ENCODE measurements around the gene RERE. TPM values are rescaled to one million over a fixed set of nuclear protein-coding genes. Genes with fewer than 3 reads are reported as not detected.

Gene RERE
- total RNA-seq, 2 experiments from 2014 or later = 45.8 to 57.1 TPM

GRCh38 chr1:8460784-8461183, 356.7 kb downstream of the RERE start:
- ChIA-PET CTCF (interaction anchor here (0.9 to 1.6 kb wide), 6 partner anchors 8 to 388 kb away, joined by 3 to 5 read pairs (median 4); no protein-coding TSS in a partner anchor), POLR2A (interaction anchor here (0.5 to 1.0 kb wide), 3 partner anchors 10 to 64 kb away, joined by 3 read pairs; no protein-coding TSS in a partner anchor)
- no peaks in the 10 kb centered on the region for H3K27me3 Mint-ChIP-seq
- no peak for DNase-seq
- H3K36me3 Mint-ChIP-seq (ENCODE audit: low read depth) = peaks cover 7% of the 10 kb centered on the region
- no peak overlapping the region for H3K4me3 Mint-ChIP-seq
- ATAC-seq = no peak
- H3K4me1 Mint-ChIP-seq (ENCODE audit: low read depth) = peaks cover 43% of the 10 kb centered on the region
- intact Hi-C loops (cut with micrococcal nuclease) = no loop called here
- TF ChIP-seq CTCF (IDR thresholded peaks at IDR 0.05) = no peak
- no peak overlapping the region for H3K27ac Mint-ChIP-seq
- no peaks in the 10 kb centered on the region for H3K9me3 Mint-ChIP-seq

- no peaks in the 10 kb centered on the region for H3K9me3 Mint-ChIP-seq
- H3K27ac Mint-ChIP-seq = no peak overlapping the region
- ATAC-seq (no peak), DNase-seq (no peak)
- ChIA-PET POLR2A (no interaction called here), CTCF (interaction anchor here (0.9 to 1.6 kb wide), 7 partner anchors 9 to 389 kb away, joined by 3 to 5 read pairs (median 3); no protein-coding TSS in a partner anchor)
- intact Hi-C loops (cut with micrococcal nuclease) = no loop called here
- H3K4me3 Mint-ChIP-seq = no peak overlapping the region
- TF ChIP-seq CTCF (IDR thresholded peaks at IDR 0.05) = no peak
- H3K4me1 Mint-ChIP-seq (ENCODE audit: low read depth) = peaks cover 45% of the 10 kb centered on the region
- H3K36me3 Mint-ChIP-seq (ENCODE audit: low read depth) = peaks cover 7% of the 10 kb centered on the region
- no peaks in the 10 kb centered on the region for H3K27me3 Mint-ChIP-seq
Measured at GRCh38 chr1:8460132-8460544, 357.3 kb downstream of the RERE start.

- Mint-ChIP-seq H3K9me3 (no peaks in the 10 kb centered on the region), H3K27ac (no peak overlapping the region)
- CTCF ChIA-PET = no interaction called here
Measured at GRCh38 chr1:8458607-8459006, 358.8 kb downstream of the RERE start.

GRCh38 chr1:8457760-8458381, 359.6 kb downstream of the RERE start:
- peaks cover 7% of the 10 kb centered on the region for H3K36me3 Mint-ChIP-seq (ENCODE audit: low read depth)
- DNase-seq (no peak), ATAC-seq (no peak)
- ChIA-PET POLR2A (interaction anchor here (0.6 kb wide), 1 partner anchor 244 kb away, joined by 4 read pairs; no protein-coding TSS in a partner anchor), CTCF (interaction anchor here (1.2 to 1.5 kb wide), 2 partner anchors 12 to 19 kb away, joined by 3 to 4 read pairs; no protein-coding TSS in a partner anchor)
- no peak for TF ChIP-seq CTCF (IDR thresholded peaks at IDR 0.05)
- no peak overlapping the region for H3K4me3 Mint-ChIP-seq
- intact Hi-C loops (cut with micrococcal nuclease) = no loop called here
- H3K9me3 Mint-ChIP-seq = no peaks in the 10 kb centered on the region
- peaks cover 31% of the 10 kb centered on the region for H3K4me1 Mint-ChIP-seq (ENCODE audit: low read depth)
- no peaks in the 10 kb centered on the region for H3K27me3 Mint-ChIP-seq
- no peak overlapping the region for H3K27ac Mint-ChIP-seq

More at GRCh38 chr1:8458607-8459006, 358.8 kb downstream of the RERE start:
- Mint-ChIP-seq H3K4me1 (ENCODE audit: low read depth) (peaks cover 38% of the 10 kb centered on the region), H3K4me3 (no peak overlapping the region), H3K36me3 (ENCODE audit: low read depth) (peaks cover 7% of the 10 kb centered on the region), H3K27me3 (no peaks in the 10 kb centered on the region)
- TF ChIP-seq CTCF (IDR thresholded peaks at IDR 0.05) = no peak
- intact Hi-C loops (cut with micrococcal nuclease) = no loop called here
- ATAC-seq (no peak), DNase-seq (no peak)
- POLR2A ChIA-PET = interaction anchor here (0.6 kb wide), 1 partner anchor 348 kb away, joined by 3 read pairs; no protein-coding TSS in a partner anchor

GRCh38 chr1:8456991-8457390, 360.4 kb downstream of the RERE start:
- no peak for TF ChIP-seq CTCF (IDR thresholded peaks at IDR 0.05)
- Mint-ChIP-seq H3K4me3 (no peak overlapping the region), H3K36me3 (ENCODE audit: low read depth) (peaks cover 2% of the 10 kb centered on the region), H3K4me1 (ENCODE audit: low read depth) (peaks cover 24% of the 10 kb centered on the region), H3K27me3 (no peaks in the 10 kb centered on the region), H3K9me3 (no peaks in the 10 kb centered on the region), H3K27ac (no peak overlapping the region)
- DNase-seq (no peak), ATAC-seq (no peak)
- POLR2A ChIA-PET = no interaction called here
- CTCF ChIA-PET = interaction anchor here (1.2 to 1.5 kb wide), 2 partner anchors 13 to 18 kb away, joined by 3 to 4 read pairs; no protein-coding TSS in a partner anchor
- intact Hi-C loops (cut with micrococcal nuclease) = no loop called here
